GM12892 (cell line): ENCODE results near the gene ZER1.

Experiments used
- POLR2A ChIP-seq: IDR thresholded peaks from 2 replicates; pipeline ENCODE4 v1.6.1; 2011; ENCODE audit warnings: low read depth, low read length, control low read depth
- POLR2AphosphoS5 ChIP-seq: IDR thresholded peaks from 2 replicates; pipeline ENCODE4 v1.6.1; 2011; ENCODE audit warnings: low read depth, low read length, control low read depth
- TAF1 ChIP-seq: IDR thresholded peaks from 2 replicates; pipeline ENCODE4 v1.6.1; 2011; ENCODE audit warnings: low read depth, mild to moderate bottlenecking, control low read depth, low read length, borderline replicate concordance

DNA sequence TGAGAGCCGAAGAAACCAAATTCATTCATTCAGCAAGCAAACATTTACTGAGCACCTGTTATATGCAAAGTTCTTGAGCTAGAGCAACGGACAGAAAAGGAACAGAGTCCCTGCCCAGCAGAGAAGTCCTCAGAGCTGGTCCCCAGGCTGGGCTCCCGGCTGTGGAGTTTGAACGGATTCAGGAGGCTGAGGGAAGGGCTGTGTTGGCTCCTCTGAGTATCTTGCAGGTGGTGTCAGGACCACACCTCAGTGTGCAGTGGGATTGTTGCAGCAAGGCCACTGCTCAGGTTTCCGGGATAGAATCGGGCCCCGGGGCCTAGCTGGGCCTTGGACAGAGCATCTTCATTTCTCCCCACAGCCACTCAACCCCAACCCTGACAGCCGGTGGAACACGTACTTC, 20.4 kb upstream of the ZER1 start:
- TF ChIP-seq TAF1 (no peak), POLR2A (no peak), POLR2AphosphoS5 (no peak)
